Breast epithelium (tissue), 3 donors: ENCODE data around the gene SMIM9.
"Not testable (repeated sequence)": the region's sequence is repeated elsewhere in the genome, so short reads cannot be mapped to it uniquely, and the experiment has no call there.

Source experiments
- CTCF ChIP-seq, 3 donors: fragments of 450-650 bp; IDR thresholded peaks; one replicate each; pipeline ENCODE4 v1.5.1; 2016 to 2017; ENCODE audit warnings: antibody characterized with exemption in 3 of 3, mild to moderate bottlenecking in 3 of 3, moderate library complexity in 3 of 3
- POLR2A ChIP-seq: fragments of 450-650 bp; IDR thresholded peaks from one replicate; pipeline ENCODE4 v1.6.1; 2016; ENCODE audit warnings: antibody characterized with exemption, mild to moderate bottlenecking, moderate library complexity
- POLR2AphosphoS5 ChIP-seq, 3 donors: sonication (generic); formaldehyde crosslinking; IDR thresholded peaks; one replicate each; pipeline ENCODE4 v1.6.1; 2017; ENCODE audit warnings: antibody characterized with exemption in 3 of 3

GRCh38 chrX:154817048-154817618 is 17.3 kb downstream of the SMIM9 start:
- TF ChIP-seq CTCF (IDR thresholded peaks at IDR 0.05); POLR2AphosphoS5 (IDR thresholded peaks at IDR 0.05); POLR2A: not testable (repeated sequence)
